ENCODE measurements around the gene EYA2. TPM values are rescaled to one million over a fixed set of nuclear protein-coding genes. Genes with fewer than 3 reads are reported as not detected.

EYA2 gene
- total and polyA plus RNA-seq, 4 donors = 0.17 to 0.54 (median 0.23) TPM; not detected in 1

GRCh38 chr20:47206962-47207641 lies 312.5 kb downstream of the EYA2 start:
- TF ChIP-seq RAD21 (IDR thresholded peaks at IDR 0.05) (no peak), TAF1 (conservative IDR thresholded peaks at IDR 0.05) (no peak), SP1 (IDR thresholded peaks at IDR 0.05) (no peak), MAX (IDR thresholded peaks at IDR 0.05) (no peak), RXRA (IDR thresholded peaks at IDR 0.05) (no peak), CTCF (IDR thresholded peaks at IDR 0.05; ENCODE audit: low read depth, low read length, missing input control) (no peak), FOXA2 (IDR thresholded peaks at IDR 0.05) (no peak), REST (IDR thresholded peaks at IDR 0.05) (no peak), ZBTB33 (IDR thresholded peaks at IDR 0.05) (no peak), YY1 (IDR thresholded peaks at IDR 0.05) (no peak), JUND (IDR thresholded peaks at IDR 0.05) (no peak), HNF4A (conservative IDR thresholded peaks at IDR 0.05) (no peak), HNF4G (IDR thresholded peaks at IDR 0.05) (no peak)
- Histone ChIP-seq H3K9ac (ENCODE audit: low read depth in 1 of 2, low read length in 2 of 2) (no peak overlapping the region), H3K9me3 (ENCODE audit: control insufficient read depth in 4 of 4, low read length in 3 of 4) (no peaks in the 10 kb centered on the region), H3K27ac (ENCODE audit: low read depth in 1 of 2, low read length in 2 of 2) (no peak overlapping the region), H3K4me3 (ENCODE audit: low read depth in 1 of 3, low read length in 3 of 3) (no peak overlapping the region), H3K27me3 (ENCODE audit: control insufficient read depth in 4 of 4, insufficient read depth in 4 of 4, low read length in 3 of 4) (no peaks in the 10 kb centered on the region), H3K36me3 (ENCODE audit: control insufficient read depth in 4 of 4, insufficient read depth in 3 of 4, low read depth in 1 of 4, low read length in 3 of 4) (peaks cover 3 to 33% (median 17%) of the 10 kb centered on the region in 4 donors), H3K4me1 (ENCODE audit: control insufficient read depth in 4 of 4, insufficient read depth in 4 of 4, low read length in 3 of 4) (peaks cover 0 to 5% (median 2%) of the 10 kb centered on the region in 4 donors)
- DNase-seq (ENCODE audit: low spot score) = no peak
- WGBS = 91% methylated on average over 9 of the region's 9 CpGs

- Histone ChIP-seq H3K4me1 (ENCODE audit: control insufficient read depth in 4 of 4, insufficient read depth in 4 of 4, low read length in 3 of 4) (peaks cover 0 to 5% (median 2%) of the 10 kb centered on the region in 4 donors), H3K27me3 (ENCODE audit: control insufficient read depth in 4 of 4, insufficient read depth in 4 of 4, low read length in 3 of 4) (no peaks in the 10 kb centered on the region), H3K9ac (ENCODE audit: low read depth in 1 of 2, low read length in 2 of 2) (no peak overlapping the region), H3K9me3 (ENCODE audit: control insufficient read depth in 4 of 4, low read length in 3 of 4) (no peaks in the 10 kb centered on the region), H3K4me3 (ENCODE audit: low read depth in 1 of 3, low read length in 3 of 3) (no peak overlapping the region), H3K27ac (ENCODE audit: low read depth in 1 of 2, low read length in 2 of 2) (no peak overlapping the region), H3K36me3 (ENCODE audit: control insufficient read depth in 4 of 4, insufficient read depth in 3 of 4, low read depth in 1 of 4, low read length in 3 of 4) (peaks cover 5 to 47% (median 24%) of the 10 kb centered on the region in 4 donors)
- DNase-seq (ENCODE audit: low spot score) = no peak
- 95% methylated on average over 18 of the region's 18 CpGs for WGBS
- no peak for TF ChIP-seq TAF1 (conservative IDR thresholded peaks at IDR 0.05)
- no peak for TF ChIP-seq RAD21 (IDR thresholded peaks at IDR 0.05)
- no peak for TF ChIP-seq ATF3 (IDR thresholded peaks at IDR 0.05)
- no peak for TF ChIP-seq NR2F2 (IDR thresholded peaks at IDR 0.05)
- TF ChIP-seq CTCF (IDR thresholded peaks at IDR 0.05; ENCODE audit: low read depth, low read length, missing input control) = no peak
- no peak for TF ChIP-seq ZBTB33 (IDR thresholded peaks at IDR 0.05)
- TF ChIP-seq JUND (IDR thresholded peaks at IDR 0.05) = no peak
- no peak for TF ChIP-seq MAX (IDR thresholded peaks at IDR 0.05)
- no peak for TF ChIP-seq HNF4G (IDR thresholded peaks at IDR 0.05)
- TF ChIP-seq YY1 (IDR thresholded peaks at IDR 0.05) = no peak
- TF ChIP-seq GABPA (IDR thresholded peaks at IDR 0.05 in 1 of 2, conservative IDR thresholded peaks at IDR 0.05 in 1 of 2) = no peak
- no peak for TF ChIP-seq EGR1 (IDR thresholded peaks at IDR 0.05; ENCODE audit: low read depth in 2 of 2)
- no peak for TF ChIP-seq RXRA (IDR thresholded peaks at IDR 0.05)
- TF ChIP-seq SP1 (IDR thresholded peaks at IDR 0.05) = no peak
Observed at GRCh38 chr20:47208534-47209174, 314.0 kb downstream of the EYA2 start.
